Iris pigment epithelial cell (primary cell): ENCODE measurements around the gene FBXW12.

Source experiments
- DNase-seq: peaks from one replicate; pipeline ENCODE4 v3.0.0-alpha.2; 2011; ENCODE audit warnings: low read depth

Gene FBXW12

DNA sequence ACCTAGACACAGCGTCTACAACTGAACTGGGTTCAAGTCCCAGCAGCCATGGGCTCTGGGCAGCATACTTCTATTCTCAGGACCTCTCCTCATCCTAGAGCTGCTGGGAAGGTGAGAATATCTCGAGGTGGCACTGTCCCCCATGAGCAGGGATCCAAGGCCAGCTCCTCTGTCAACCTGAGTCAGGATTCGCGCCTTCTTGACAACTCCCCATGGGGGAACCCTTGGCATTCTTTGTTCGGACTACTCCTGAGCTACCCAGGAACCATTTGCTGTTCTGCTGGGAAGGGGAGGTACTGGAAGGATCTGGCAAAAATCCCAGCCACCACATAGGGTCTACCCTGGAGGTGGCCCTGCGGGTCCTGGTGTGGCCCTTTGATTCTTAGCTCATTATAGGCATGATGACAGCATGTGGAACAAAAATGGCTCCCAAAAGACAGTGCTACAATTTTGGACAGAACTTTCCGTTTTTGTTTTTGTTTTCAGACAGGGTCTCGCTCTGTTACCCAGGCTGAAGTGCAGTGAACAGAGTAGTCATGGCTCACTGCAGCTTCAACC is 35.6 kb downstream of the FBXW12 start:
- DNase-seq, result no peak

DNA sequence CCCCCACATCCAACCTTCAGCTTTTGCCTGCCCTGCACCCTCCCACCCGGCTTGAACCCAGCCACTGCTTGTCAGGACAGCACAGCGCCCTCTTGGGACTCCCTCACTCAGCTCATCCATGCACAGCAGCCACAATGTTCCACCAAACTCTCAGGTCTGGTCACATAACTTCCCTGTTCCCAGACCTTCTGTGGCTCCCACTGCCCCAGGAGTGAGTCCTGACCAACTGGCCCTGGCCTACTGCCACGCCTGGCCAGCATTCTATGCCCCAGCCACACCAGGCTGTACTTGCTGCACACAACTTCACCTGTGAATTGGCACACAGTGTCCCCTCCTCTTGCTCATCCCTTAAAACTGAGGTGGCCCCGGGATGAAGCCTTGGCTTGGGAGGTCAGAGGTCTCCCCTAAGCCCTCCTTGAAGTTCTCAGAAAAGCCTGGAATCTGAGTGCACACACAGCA is 36.8 kb downstream of the FBXW12 start:
- DNase-seq, result no peak

DNA sequence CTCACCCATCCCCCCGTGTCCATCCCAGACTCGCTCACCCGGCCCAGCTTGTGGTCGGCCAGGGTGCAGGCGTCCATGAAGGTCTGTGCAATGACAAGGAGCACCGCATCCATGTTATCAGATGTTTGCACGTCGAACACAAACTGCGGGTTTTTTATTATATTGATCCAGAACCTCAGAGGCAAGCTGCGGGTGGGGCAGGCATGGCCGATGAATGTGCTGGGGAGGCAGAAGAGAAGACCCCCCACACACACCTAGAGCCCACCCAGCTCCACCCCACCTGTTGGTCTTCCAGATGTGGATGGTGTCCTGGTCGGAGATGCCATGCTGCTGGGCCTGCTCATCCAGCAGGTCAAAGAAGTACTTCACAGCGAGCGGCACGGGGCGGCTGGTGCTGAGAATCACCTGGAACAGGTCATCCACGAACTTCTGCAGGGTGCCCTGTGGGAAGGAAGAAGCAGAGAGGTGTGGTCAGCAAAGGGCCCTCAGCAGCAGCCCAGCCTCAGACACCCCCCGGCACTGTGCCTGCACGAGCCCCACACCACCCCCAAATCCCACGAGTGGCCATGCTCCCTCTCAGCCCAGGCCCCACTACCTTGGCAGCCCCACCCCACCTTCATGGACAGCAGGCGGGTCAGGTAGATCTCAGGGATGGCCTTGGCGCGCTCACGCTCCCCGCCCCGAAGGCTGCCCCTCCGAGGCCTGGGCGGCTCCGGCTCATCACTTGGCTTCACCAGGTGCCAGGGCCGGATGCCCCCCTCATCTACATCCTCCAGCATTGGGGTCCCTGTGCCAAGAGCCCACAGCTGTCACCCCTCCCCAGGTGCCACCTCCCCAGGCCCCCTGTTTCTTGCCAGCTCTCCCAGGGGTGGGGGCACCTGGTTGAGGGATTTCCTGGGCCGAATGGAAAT is 37.5 kb downstream of the FBXW12 start:
- no peak for DNase-seq

DNA sequence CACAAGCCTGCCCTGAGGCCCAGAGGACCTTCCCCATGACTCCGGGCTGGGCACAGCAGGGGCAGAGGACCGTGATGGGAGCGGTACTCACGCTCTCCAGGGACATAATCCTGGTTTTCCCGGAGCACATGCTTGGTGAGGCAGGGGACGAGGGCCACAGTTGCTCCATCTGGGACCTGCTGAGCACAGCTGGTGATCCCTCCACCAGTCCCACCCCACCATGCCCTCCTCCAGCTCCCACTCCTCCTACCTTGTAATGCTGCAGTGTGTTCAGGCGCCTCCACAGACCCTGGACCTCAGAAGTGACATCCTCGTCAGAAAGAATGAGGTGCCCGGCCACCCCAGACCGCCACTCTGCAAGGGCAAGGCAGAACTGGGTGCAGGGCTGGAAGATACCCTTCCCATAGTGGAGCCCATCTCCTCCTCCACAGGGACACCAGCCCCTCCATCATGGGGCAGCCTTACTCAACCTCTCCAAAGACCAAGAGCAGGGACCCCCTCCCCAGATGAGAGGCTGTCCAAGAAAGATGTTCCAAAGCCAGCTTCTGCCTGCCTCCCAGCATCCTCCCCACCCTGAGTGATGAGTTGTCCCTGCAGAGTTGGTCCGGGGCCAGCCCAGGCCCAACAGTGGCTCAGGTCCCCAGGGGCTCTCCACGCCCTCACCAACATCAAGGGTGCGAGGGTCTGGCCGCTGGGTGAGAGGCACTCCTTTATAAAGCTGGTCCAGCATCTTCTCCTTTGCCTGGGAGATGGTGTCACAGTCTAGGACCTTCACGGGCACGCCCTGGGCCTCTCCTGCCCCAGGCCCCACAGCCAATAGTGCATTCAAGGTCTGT is 38.4 kb downstream of the FBXW12 start:
- DNase-seq, result no peak

DNA sequence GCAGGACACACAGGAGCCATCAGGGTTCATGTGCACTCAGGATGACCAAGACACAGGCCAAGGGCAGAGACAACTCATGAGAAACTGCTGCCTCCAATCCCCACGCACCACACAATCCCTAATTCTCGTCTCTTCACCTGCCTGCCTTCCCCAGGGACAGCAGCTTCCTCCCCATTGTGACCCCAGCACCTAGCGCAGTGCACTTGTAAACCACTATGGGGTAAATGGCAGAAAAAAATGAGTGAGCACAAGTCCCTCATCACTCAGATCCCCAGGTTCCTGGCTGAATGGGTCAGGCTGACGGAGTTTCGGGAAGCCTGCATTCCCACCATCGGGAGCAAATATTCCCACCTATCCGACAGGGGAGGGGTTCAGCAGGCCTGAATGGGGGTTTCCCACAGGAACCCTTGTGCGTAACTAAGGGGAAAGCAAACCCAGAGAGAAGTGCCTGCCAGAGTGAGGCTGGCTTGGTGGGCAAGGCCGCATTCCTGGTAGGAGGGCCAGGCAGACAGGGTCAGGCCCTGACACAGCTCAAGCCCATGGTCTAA is 39.1 kb downstream of the FBXW12 start:
- no peak for DNase-seq

DNA sequence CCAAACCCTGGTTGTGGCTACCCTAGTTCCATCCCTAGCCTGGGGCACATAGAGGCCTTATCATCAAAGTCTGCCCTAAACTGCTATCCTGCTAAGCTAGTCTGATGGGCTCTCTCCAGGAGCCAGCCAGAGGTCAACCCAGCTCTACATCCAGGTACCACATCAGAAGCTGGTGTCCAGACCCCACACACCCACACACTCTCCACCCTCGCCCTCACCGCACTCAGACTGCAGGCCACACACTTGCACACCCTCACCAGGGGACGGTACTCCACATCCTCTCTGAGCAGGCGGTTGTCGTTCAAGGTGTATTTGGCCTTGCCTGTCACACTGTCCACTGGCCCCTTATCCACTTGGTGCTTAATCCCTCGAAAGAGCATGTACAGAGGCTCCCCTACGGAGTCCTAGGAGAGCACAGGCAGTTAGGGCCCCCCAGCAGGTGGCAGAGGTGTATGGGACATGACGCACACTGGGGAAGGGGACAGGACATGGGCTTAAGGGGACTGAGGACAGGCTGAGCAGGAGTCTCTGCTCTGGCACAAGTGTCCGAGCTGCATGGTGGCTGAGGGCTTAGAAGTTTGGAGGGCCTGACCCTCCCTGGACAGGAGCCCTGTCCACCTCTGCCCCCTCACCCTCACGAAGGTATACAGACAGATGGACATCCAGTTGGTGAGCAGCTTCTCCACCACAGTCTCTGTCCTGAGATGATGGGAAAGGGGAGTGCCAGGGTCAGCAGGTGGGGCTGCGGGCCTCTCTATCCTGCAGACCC is 39.8 kb downstream of the FBXW12 start:
- no peak for DNase-seq

DNA sequence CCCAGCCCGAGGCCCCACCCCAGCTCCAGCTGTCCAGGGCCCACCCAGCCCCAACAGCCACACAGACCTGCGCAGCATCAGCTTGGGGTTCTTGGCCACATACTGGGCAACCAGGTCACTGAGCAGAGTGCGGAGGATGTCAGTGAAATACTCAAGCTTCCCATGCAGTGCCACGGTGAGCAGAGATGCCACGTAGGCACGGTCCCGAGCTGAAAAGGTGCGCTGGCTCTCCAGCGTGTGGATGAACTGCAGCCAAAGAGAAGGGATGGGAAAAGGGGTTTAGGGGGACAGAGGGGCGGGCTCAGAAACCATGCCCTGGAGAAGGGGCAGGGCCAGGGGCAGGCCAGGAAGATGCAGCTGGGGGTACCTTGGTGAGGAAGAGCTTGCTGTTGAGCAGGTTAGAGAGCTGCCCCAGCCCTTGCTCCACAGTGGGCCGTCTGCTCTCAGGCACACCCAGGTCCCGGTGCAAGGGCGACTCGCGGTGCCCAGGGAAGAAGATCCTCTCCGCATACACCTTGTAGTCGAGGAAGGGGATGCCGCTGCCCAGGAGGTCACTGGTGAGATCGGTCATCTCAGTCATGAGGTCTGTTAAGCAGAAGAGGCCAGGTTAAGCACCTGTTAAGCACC is 40.5 kb downstream of the FBXW12 start:
- DNase-seq, result no peak

DNA sequence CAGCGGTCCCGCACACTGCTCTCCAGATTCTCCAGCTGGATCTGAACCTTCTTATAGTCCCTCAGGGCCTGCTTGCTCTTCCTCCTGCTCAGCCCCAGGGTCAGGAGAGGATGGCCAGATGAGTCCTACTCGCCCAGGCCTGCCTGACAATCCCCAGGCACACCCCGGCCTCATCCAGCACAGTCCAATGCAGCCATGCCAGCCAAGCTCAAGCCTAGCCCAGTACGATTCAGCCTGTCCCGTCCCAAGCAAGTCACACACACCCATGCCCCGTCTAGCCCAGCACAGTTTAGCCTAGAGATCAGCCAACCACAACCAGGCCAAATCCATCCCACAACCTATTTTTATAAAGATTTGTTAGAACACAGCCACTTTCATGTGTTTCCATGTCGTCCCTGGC is 41.1 kb downstream of the FBXW12 start:
- DNase-seq, result no peak

DNA sequence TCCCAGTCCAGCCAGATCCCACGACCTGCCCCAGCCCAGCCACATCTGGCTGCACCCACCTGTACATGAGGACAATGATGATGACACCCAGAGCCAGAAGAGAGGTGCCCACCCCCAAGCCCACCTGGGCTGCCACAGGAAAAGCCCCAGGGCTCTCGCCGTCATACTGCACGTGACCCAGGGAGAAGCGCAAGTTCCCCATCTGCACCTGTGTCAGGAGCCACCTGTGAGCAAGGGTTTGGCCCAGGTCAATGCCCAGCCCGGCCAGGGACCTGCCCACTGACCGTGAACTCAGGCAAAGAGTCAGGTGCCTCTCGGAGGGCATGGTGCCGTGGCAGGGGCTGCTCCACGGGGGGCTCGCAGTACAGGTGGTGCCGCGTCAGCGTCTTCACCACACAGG is 41.6 kb downstream of the FBXW12 start:
- no peak for DNase-seq

DNA sequence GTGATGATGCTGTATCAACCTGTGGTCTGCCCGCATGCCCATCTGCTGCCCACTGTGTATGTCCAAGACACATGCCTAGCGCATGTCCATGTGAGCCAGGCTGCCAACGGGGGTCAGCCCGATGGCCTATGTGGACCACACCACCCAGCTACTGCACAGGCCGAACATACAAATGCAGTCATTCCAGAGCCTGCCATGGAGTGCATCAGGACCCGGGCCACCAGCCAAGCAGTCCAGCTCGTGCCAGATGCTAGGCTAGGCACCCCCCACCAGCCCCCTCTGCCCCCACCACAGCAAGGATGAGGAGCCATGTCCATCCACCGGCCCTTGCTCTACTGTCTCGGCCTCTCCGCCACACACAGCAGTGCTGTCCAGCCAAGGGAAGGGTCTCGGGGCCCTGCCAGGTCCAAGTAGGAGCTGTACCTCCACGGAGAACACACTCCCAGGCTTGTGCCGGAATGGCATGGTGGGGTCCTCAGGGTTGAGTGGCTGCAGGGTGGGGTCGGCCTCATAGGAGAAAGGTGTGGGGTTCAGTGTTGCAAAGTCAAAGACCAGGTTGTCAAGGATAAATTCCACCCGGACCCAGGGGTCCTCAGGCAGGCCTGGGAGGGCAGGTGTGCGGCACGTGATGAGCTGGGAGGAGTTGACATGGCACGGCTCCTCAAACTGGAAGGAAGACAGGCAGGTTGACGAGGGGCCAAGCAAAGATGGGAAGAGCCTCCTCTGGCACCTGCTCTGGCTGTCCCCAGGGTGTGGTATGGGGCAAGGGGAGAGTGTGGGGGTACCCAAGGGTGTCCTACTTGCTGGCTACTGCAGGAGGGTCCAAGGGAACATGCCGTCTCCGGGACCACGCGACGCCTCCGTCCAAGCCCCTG is 42.6 kb downstream of the FBXW12 start:
- DNase-seq, result no peak

DNA sequence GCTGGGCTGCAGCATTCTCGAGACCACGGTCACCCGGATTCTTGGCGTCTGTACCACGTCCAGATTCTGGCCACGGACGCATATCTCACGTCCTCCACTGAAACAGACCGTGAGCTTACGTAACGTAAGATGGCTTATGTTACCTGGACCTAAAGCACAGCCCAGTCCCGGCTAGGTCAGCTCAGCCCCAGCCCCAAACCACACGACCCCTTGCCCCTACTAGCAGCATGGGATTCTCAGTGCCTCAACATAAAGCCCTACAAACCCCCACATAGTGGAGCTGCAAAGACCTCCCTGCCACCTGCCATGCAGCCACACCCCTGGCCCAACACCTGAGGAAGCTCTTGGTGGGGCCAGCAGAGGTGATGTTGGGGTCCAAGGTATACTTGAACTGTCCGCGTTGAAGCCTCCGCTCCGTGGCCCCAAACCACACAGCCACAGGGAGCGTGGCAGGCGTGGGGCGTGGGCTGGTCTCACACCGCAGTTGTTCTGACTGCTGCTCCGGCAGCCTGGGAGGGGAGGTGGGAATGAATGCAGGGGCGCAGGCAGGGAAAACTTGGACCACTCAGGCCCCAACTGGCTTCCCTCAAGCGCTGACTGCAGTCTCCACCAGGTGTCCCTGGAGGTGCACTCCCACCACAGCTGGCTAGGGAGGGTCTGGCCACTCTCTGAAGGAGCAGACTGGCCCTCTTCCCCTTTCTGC is 43.4 kb downstream of the FBXW12 start:
- DNase-seq, result no peak

DNA sequence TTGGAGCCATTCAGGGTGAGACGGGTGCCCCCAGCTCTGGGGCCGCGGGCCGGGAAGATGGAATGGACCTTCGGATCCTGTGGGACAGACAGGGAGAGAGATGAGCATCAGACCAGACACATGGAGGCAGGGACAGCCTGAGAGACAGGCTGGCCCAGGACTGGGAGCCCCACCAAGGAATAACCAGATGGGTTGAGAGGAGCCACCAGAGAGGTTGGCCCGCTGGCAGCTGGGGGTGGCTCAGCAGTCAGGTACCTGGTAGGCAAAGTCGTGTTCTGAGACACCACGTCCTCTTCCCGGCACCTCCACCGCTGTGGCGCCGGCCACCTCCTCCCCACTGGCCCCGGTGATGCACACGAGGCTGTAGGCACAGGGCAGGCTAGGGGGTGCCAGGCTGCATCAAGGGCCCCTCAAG is 44.1 kb downstream of the FBXW12 start:
- no peak for DNase-seq

DNA sequence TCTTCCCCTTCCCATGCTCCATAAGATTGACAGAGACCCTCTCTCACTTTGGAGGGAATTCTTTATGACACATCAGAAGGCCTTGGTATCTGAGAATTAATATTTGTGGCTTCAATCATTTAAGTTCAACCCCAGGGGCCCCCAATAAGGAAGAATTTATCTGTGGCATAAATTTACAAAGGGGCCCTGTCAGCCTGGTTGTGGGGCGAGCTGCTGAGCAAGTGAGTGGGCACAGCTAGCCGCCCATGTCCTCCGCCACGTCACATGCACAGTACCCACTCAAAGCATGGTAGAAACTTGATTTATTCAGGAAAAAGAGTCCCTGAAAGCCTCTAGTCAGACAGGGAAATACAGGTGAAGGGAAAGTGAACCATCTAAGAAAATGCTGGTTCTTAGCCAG is 44.5 kb downstream of the FBXW12 start:
- DNase-seq, result no peak

DNA sequence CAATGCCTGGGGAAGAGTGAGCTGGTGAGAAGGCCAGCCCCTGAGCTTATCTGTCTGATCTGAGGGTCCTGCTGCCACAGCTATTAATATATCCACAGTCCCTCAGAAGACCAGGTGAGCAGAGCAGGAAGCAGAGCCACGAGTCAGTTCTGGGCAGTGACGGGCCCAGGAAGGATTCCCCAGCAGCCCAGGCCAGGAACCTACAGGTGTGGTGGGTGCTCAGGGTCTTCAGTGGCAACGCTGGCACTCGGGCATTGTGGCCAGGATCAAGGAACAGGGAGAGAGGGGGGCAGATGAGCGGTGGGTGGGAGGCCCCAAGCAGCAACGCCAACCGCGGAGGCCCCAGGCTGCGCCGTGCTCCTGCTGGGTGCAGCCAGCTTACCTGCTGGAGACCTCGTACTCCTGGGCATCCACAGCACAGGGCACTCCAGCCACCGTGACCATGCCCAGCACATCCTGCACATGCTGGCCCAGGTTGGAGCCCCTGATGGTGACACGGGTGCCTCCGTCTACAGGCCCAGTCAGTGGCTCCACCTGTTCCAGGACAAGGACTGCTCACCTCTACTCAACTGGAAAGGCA is 45.6 kb downstream of the FBXW12 start:
- no peak for DNase-seq

DNA sequence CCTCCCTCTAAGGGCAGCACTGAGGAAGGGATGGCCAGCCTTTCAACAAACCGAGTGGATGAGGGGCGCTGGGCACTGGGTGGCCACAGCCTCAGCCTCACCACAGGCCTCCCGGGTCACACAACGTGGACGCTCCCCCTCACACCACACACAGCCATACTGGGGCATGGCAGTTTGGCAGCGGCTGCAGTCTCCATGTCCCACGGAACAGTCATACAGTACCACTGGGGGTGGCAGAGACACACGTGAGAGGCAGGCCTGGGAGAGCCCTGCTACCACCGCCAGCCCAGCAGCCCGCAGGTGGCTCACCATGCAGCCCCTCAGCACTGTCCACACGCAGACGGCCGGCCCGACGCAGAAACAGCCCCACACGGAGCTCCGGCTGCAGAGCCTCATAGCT is 46.1 kb downstream of the FBXW12 start:
- DNase-seq, result no peak

DNA sequence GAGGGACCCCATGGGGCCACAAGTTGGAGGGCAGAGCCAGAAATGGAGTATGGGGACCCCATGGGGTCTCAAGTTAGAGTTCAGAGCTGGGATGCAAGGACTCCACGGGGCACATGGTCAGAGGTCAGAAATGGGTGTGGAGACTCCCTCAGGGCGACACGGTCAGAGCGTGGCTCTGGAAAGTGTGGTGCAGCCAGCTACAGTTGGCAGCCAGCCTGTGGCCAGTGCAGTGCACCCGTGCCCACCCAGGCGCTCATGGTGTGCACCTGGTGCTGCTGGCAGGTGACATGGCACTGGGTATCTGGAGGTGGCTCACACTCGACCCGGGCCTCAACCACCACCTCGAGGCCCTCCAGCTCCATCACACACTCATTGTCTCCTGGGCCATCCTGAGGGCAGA is 46.6 kb downstream of the FBXW12 start:
- no peak for DNase-seq

DNA sequence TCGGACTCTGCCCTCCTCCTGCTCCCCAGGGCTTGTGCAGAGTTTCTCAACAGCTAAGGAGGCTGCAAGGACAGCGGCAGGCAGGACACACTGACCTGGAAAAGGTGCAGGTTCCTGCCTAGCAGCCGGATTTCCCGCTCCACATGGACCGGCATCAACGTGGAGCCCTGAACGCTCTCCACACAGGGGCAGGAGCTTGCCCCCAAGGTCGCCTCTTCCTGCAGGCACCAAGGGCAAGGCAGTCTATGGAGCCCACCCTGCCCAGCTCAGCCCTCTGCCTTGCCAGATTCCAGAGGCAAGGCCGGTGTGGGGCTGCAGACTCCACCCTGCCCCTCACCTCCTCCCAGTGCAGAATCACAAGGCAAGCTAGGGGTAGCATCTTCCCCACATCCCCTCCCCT is 47.1 kb downstream of the FBXW12 start:
- no peak for DNase-seq

DNA sequence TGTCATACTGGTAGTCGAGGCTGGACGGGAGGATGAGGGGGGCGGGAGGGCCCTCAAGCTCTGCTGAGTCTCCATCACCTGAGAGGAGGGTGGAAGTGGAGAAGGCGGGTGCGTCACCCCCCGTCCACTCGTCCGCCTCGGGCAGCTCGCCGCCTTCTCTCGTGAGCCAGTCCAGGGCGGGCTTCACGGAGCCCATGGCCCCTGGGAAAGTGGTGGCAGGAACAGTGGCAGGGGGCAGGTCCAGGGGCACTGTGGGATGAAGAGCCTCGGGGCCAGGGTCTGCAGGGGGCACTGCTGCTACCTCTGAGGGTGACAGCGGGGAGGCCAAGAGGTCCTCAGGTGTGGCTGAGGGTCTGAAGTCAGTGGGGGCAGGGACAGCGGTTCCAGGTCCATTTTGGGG is 47.6 kb downstream of the FBXW12 start:
- no peak for DNase-seq

DNA sequence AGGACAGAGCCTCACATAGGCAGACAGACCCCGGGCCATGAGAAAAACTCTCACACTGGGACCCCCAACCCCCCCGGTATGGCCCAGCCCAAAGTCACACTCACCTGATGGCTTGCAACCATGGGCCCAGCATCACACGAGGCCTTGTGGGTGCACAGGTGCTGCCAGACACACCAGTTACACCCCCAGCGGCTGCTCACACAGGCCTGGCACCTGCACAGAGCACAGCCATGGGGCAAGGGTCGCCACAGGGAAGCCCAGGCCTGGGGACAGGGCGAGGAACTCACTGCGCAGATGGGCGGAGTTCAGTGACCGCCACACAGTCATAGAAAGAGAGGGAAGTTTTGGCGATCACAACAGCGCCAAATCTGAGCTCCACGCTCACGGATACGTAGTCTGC is 48.5 kb downstream of the FBXW12 start:
- no peak for DNase-seq
